ENCODE data around the gene STK26.

GRCh38 chrX:132068405-132068804, 45.3 kb downstream of the STK26 start:
- TF ChIP-seq CTCF (IDR thresholded peaks at IDR 0.05) (no peak), POLR2A (IDR thresholded peaks at IDR 0.05) (no peak)

Data from right lobe of liver (tissue), 4 donors.